WTC11 (cell line): ENCODE results near the gene ENTREP1. TPM values are rescaled to one million over a fixed set of nuclear protein-coding genes. Genes with fewer than 3 reads are reported as not detected.

Experiments
- ATAC-seq: fragments of 200-7000 bp; cut with Tn5 transposase; 2 replicates; pipeline ENCODE4 v1.10.0; 2021; ENCODE audit warnings: mild to moderate bottlenecking, moderate library complexity
- CTCF ChIA-PET: fragments of 300-600 bp; sonication (Branson Sonifier 250); formaldehyde crosslinking; loops from one replicate; lab custom pipeline; 2021; ENCODE audit warnings: antibody characterized with exemption; lab: Charles Lee
- POLR2A ChIA-PET: fragments of 350-600 bp; sonication (Branson Sonifier 250); formaldehyde crosslinking; loops from one replicate; lab custom pipeline; 2021; ENCODE audit warnings: antibody characterized with exemption; lab: Charles Lee
- DNase-seq: peaks from one replicate; pipeline ENCODE4 v3.0.0; 2021; ENCODE audit warnings: low spot score
- H3K27ac Mint-ChIP-seq: 2 replicates; pipeline ENCODE4 v1.8.0; 2021; ENCODE audit warnings: mixed read lengths
- H3K27me3 Mint-ChIP-seq: 2 replicates; pipeline ENCODE4 v1.8.0; 2021; ENCODE audit warnings: low read depth, mild to moderate bottlenecking, moderate library complexity, mixed read lengths
- H3K36me3 Mint-ChIP-seq: 2 replicates; pipeline ENCODE4 v1.8.0; 2021; ENCODE audit warnings: mixed read lengths
- H3K4me1 Mint-ChIP-seq: 2 replicates; pipeline ENCODE4 v1.8.0; 2022; ENCODE audit warnings: mixed read lengths
- H3K4me3 Mint-ChIP-seq: 2 replicates; pipeline ENCODE4 v1.8.0; 2021; ENCODE audit warnings: mild to moderate bottlenecking, moderate library complexity, mixed read lengths
- H3K9me3 Mint-ChIP-seq: 2 replicates; pipeline ENCODE4 v1.8.0; 2021; ENCODE audit warnings: mixed read lengths
- AFF4 ChIP-seq: sonication (generic); formaldehyde crosslinking; IDR thresholded peaks from 2 replicates; pipeline ENCODE4 v1.8.1; 2023; ENCODE audit warnings: mild to moderate bottlenecking, missing genetic modification reagents, borderline replicate concordance
- AR ChIP-seq: fragments of 250-450 bp; sonication (Bioruptor Pico); IDR thresholded peaks from 2 replicates; pipeline ENCODE4 v1.9.0; 2021; ENCODE audit warnings: mild to moderate bottlenecking
- ATF1 ChIP-seq: sonication (generic); formaldehyde crosslinking; IDR thresholded peaks from 2 replicates; pipeline ENCODE4 v1.8.1; 2023; ENCODE audit warnings: mild to moderate bottlenecking, moderate library complexity, missing genetic modification reagents
- CREB1 ChIP-seq: sonication (generic); formaldehyde crosslinking; IDR thresholded peaks from 2 replicates; pipeline ENCODE4 v1.8.0; 2023; ENCODE audit warnings: mild to moderate bottlenecking, missing genetic modification reagents
- CREM ChIP-seq: sonication (generic); formaldehyde crosslinking; IDR thresholded peaks from 2 replicates; pipeline ENCODE4 v1.8.1; 2022; ENCODE audit warnings: mild to moderate bottlenecking, missing genetic modification reagents, moderate library complexity
- ETV6 ChIP-seq: sonication (generic); formaldehyde crosslinking; IDR thresholded peaks from 2 replicates; pipeline ENCODE4 v1.8.1; 2022; ENCODE audit warnings: mild to moderate bottlenecking, missing genetic modification reagents
- FOXJ3 ChIP-seq: sonication (generic); formaldehyde crosslinking; IDR thresholded peaks from 2 replicates; pipeline ENCODE4 v1.9.0; 2021; ENCODE audit warnings: missing genetic modification reagents, mild to moderate bottlenecking, borderline replicate concordance
- FOXK1 ChIP-seq: sonication (generic); formaldehyde crosslinking; IDR thresholded peaks from 2 replicates; pipeline ENCODE4 v1.8.0; 2022; ENCODE audit warnings: mild to moderate bottlenecking, moderate library complexity, missing genetic modification reagents
- FOXP1 ChIP-seq: sonication (generic); formaldehyde crosslinking; IDR thresholded peaks from 2 replicates; pipeline ENCODE4 v1.8.0; 2022; ENCODE audit warnings: missing genetic modification reagents, mild to moderate bottlenecking, moderate library complexity, borderline replicate concordance
- FOXP4 ChIP-seq: sonication (generic); formaldehyde crosslinking; IDR thresholded peaks from 2 replicates; pipeline ENCODE4 v1.8.0; 2022; ENCODE audit warnings: mild to moderate bottlenecking, missing genetic modification reagents
- IRF2 ChIP-seq: sonication (generic); formaldehyde crosslinking; IDR thresholded peaks from 2 replicates; pipeline ENCODE4 v1.8.0; 2022; ENCODE audit warnings: low read depth, missing genetic modification reagents, borderline replicate concordance
- JUN ChIP-seq: sonication (generic); formaldehyde crosslinking; IDR thresholded peaks from 2 replicates; pipeline ENCODE4 v1.8.0; 2023; ENCODE audit warnings: mild to moderate bottlenecking, missing genetic modification reagents
- MXD4 ChIP-seq: fragments of 250-450 bp; sonication (Bioruptor Pico); IDR thresholded peaks from 2 replicates; pipeline ENCODE4 v1.8.0; 2021; ENCODE audit warnings: mild to moderate bottlenecking, moderate library complexity, borderline replicate concordance
- TCF7 ChIP-seq: sonication (generic); formaldehyde crosslinking; IDR thresholded peaks from 2 replicates; pipeline ENCODE4 v1.8.0; 2022; ENCODE audit warnings: mild to moderate bottlenecking, low read depth, missing genetic modification reagents, moderate library complexity
- TEAD4 ChIP-seq: sonication (generic); formaldehyde crosslinking; IDR thresholded peaks from 2 replicates; pipeline ENCODE4 v1.8.0; 2022; ENCODE audit warnings: mild to moderate bottlenecking, missing genetic modification reagents
- USF2 ChIP-seq: sonication (generic); formaldehyde crosslinking; IDR thresholded peaks from 2 replicates; pipeline ENCODE4 v1.8.1; 2023; ENCODE audit warnings: mild to moderate bottlenecking, missing genetic modification reagents, moderate library complexity
- ZNF423 ChIP-seq: fragments of 250-450 bp; sonication (Bioruptor Pico); IDR thresholded peaks from 2 replicates; pipeline ENCODE4 v2.1.2; 2022; ENCODE audit warnings: mild to moderate bottlenecking, moderate library complexity
- ZNF671 ChIP-seq: fragments of 250-450 bp; sonication (Bioruptor Pico); IDR thresholded peaks from 2 replicates; pipeline ENCODE4 v1.8.0; 2021; ENCODE audit warnings: mild to moderate bottlenecking
- total RNA-seq: library from RNA; stranded (reverse); gene quantifications from 3 replicates; pipeline ENCODE4 v1.2.3, GENCODE V29; 2021
- TF ChIP-seq, protein P1 (sequence below): fragments of 250-450 bp; sonication (Bioruptor Pico); IDR thresholded peaks from 2 replicates; pipeline ENCODE4 v1.9.0; 2021; ENCODE audit warnings: mild to moderate bottlenecking
- TF ChIP-seq, protein P2 (sequence below): sonication (generic); formaldehyde crosslinking; IDR thresholded peaks from 2 replicates; pipeline ENCODE4 v1.8.0; 2022; ENCODE audit warnings: mild to moderate bottlenecking, missing genetic modification reagents

ENTREP1 gene
- total RNA-seq, 1 experiment from 2014 or later = 22.4 TPM

GRCh38 chr9:69279084-69279731, 45.8 kb upstream of the ENTREP1 start:
- Mint-ChIP-seq H3K9me3 (peaks cover 29% of the 10 kb centered on the region), H3K4me3 (no peak overlapping the region), H3K36me3 (peaks cover 15% of the 10 kb centered on the region), H3K4me1 (peaks cover 38% of the 10 kb centered on the region)
- POLR2A ChIA-PET = no interaction called here
- no peak for DNase-seq
- ATAC-seq = no peak
- CTCF ChIA-PET = no interaction called here
- no peak for TF ChIP-seq FOXK1 (CRISPR knock-in tag)
- TF ChIP-seq, protein P1, sequence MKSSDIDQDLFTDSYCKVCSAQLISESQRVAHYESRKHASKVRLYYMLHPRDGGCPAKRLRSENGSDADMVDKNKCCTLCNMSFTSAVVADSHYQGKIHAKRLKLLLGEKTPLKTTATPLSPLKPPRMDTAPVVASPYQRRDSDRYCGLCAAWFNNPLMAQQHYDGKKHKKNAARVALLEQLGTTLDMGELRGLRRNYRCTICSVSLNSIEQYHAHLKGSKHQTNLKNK (CRISPR knock-in tag) = no peak
- TF ChIP-seq ZNF671 (CRISPR knock-in tag) = no peak
- TF ChIP-seq CREB1 = no peak
- no peak for TF ChIP-seq IRF2 (CRISPR knock-in tag)
- no peak for TF ChIP-seq JUN (CRISPR knock-in tag)
- TF ChIP-seq TEAD4 (CRISPR knock-in tag) = no peak
- TF ChIP-seq FOXP1 (CRISPR knock-in tag) = no peak
- TF ChIP-seq, all 79 proteins: peak for 0
- H3K27me3 Mint-ChIP-seq = peaks cover 8% of the 10 kb centered on the region
- H3K27ac Mint-ChIP-seq = no peak overlapping the region

DNA sequence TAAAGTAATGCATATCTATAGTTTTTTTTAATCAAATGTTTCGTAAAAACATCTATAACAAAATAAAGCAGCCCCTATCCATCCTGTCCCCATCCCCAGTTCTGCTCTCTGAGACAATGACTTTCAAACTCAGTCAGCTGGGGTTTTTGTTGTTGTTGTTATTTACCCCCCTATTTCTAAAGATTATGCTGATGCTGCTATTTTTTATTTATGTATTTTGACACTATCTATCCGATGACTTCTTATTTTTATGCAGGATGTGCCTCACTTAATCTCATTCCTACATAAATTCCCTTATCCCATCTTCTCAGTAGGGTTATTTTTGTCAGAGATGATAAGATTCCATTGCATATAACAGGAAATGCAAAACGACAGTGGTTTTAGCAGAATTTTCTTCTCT, 45.3 kb upstream of the ENTREP1 start:
- Mint-ChIP-seq H3K27ac (no peak overlapping the region), H3K4me1 (peaks cover 42% of the 10 kb centered on the region), H3K4me3 (no peak overlapping the region), H3K36me3 (peaks cover 14% of the 10 kb centered on the region), H3K27me3 (peaks cover 8% of the 10 kb centered on the region), H3K9me3 (peaks cover 27% of the 10 kb centered on the region)
- ATAC-seq (no peak), DNase-seq (no peak)
- CTCF ChIA-PET = no interaction called here
- POLR2A ChIA-PET = no interaction called here
- TF ChIP-seq ZNF671 (CRISPR knock-in tag) (no peak), ETV6 (CRISPR knock-in tag) (no peak), AR (CRISPR knock-in tag) (no peak), ATF1 (CRISPR knock-in tag) (no peak), TCF7 (CRISPR knock-in tag) (no peak), USF2 (CRISPR knock-in tag) (no peak), CREB1 (no peak), CREM (CRISPR knock-in tag) (no peak)
- TF ChIP-seq, protein P2, sequence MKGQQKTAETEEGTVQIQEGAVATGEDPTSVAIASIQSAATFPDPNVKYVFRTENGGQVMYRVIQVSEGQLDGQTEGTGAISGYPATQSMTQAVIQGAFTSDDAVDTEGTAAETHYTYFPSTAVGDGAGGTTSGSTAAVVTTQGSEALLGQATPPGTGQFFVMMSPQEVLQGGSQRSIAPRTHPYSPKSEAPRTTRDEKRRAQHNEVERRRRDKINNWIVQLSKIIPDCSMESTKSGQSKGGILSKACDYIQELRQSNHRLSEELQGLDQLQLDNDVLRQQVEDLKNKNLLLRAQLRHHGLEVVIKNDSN = no peak

DNA sequence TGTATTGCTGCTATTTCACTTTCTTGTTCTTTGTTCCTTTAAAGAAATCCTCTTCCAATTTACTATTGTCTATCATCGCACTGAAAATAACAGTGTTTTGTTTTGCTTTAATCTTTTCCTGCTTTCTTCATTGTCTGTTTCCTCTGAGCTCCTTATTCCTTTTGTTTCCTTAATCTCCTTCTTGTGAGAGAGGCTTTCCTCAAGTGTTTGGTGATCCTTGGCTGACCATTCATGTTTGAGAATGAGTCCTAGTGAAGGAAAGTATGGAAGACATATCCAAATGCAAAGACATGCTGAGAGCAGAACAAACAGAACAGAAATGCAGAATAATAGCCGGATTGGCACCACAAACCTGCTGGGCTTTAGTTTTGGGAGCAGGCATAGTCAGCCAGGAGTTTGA, 42.0 kb upstream of the ENTREP1 start:
- H3K4me1 Mint-ChIP-seq = peaks cover 51% of the 10 kb centered on the region
- ChIA-PET POLR2A (no interaction called here), CTCF (interaction anchor here (0.8 kb wide), 1 partner anchor 176 kb away, joined by 4 read pairs; no protein-coding TSS in a partner anchor)
- H3K27me3 Mint-ChIP-seq = no peaks in the 10 kb centered on the region; the same call in 1 of the 2 replicates
- ATAC-seq (peak; percentile 84), DNase-seq (no peak)
- peak overlapping the region; percentile 84 for H3K27ac Mint-ChIP-seq
- peaks cover 12% of the 10 kb centered on the region for H3K36me3 Mint-ChIP-seq
- no peak for TF ChIP-seq FOXJ3 (CRISPR knock-in tag)
- peak; percentile 74 for TF ChIP-seq ETV6 (CRISPR knock-in tag)
- TF ChIP-seq ZNF423 (CRISPR knock-in tag) = 0 out of 2 replicates have a peak, but pooled peaks have one; percentile 42
- TF ChIP-seq AFF4 (CRISPR knock-in tag) = no peak
- TF ChIP-seq MXD4 (CRISPR knock-in tag) = peak; percentile 54; the same call in 1 of the 2 replicates
- peak; percentile 67; the same call in 1 of the 2 replicates for TF ChIP-seq FOXP4 (CRISPR knock-in tag)
- H3K4me3 Mint-ChIP-seq = peak overlapping the region; percentile 3; the same call in 1 of the 2 replicates
- peaks cover 14% of the 10 kb centered on the region for H3K9me3 Mint-ChIP-seq
